ENCODE data around the gene SHANK1. TPM values are rescaled to one million over a fixed set of nuclear protein-coding genes. Genes with fewer than 3 reads are reported as not detected.

SHANK1 gene
- polyA plus RNA-seq (2012; ENCODE audit: insufficient read length, low read depth): 0.26 TPM

- no peak for TF ChIP-seq SIN3A (IDR thresholded peaks at IDR 0.05; ENCODE audit: borderline replicate concordance, insufficient read depth, low read length)
- no peak for TF ChIP-seq TAF1 (IDR thresholded peaks at IDR 0.05; ENCODE audit: borderline replicate concordance, insufficient read depth, low read length)
- no peak for TF ChIP-seq REST (IDR thresholded peaks at IDR 0.05; ENCODE audit: insufficient read depth in 1 of 2, low read depth in 2 of 2, low read length in 2 of 2)
- no peak for TF ChIP-seq POLR2AphosphoS5 (IDR thresholded peaks at IDR 0.05; ENCODE audit: low read depth, low read length)
Measured at GRCh38 chr19:50719566-50719965, at the start of gene SHANK1. TSS of gene SHANK1 (minus strand) at chr19:50719802. CDS start at chr19:50716919, 2,883 bp downstream.

- TF ChIP-seq POLR2AphosphoS5 (IDR thresholded peaks at IDR 0.05; ENCODE audit: low read depth, low read length) (no peak), SIN3A (IDR thresholded peaks at IDR 0.05; ENCODE audit: borderline replicate concordance, insufficient read depth, low read length) (no peak), REST (IDR thresholded peaks at IDR 0.05; ENCODE audit: insufficient read depth in 1 of 2, low read depth in 2 of 2, low read length in 2 of 2) (no peak), FOXP2 (optimal IDR thresholded peaks at IDR 0.05; ENCODE audit: borderline replicate concordance, extremely low read depth, extremely low read length, insufficient read depth) (no peak), TAF1 (IDR thresholded peaks at IDR 0.05; ENCODE audit: borderline replicate concordance, insufficient read depth, low read length) (no peak)
Measured at GRCh38 chr19:50768277-50768676, 48.7 kb upstream of the SHANK1 start.

GRCh38 chr19:50764409-50764808, 44.8 kb upstream of the SHANK1 start:
- TF ChIP-seq TAF1 (IDR thresholded peaks at IDR 0.05; ENCODE audit: borderline replicate concordance, insufficient read depth, low read length) (no peak), FOXP2 (optimal IDR thresholded peaks at IDR 0.05; ENCODE audit: borderline replicate concordance, extremely low read depth, extremely low read length, insufficient read depth) (no peak), POLR2AphosphoS5 (IDR thresholded peaks at IDR 0.05; ENCODE audit: low read depth, low read length) (no peak), SIN3A (IDR thresholded peaks at IDR 0.05; ENCODE audit: borderline replicate concordance, insufficient read depth, low read length) (no peak), REST (IDR thresholded peaks at IDR 0.05; ENCODE audit: insufficient read depth in 1 of 2, low read depth in 2 of 2, low read length in 2 of 2) (no peak)

GRCh38 chr19:50759886-50760285, 40.3 kb upstream of the SHANK1 start:
- TF ChIP-seq REST (IDR thresholded peaks at IDR 0.05; ENCODE audit: insufficient read depth in 1 of 2, low read depth in 2 of 2, low read length in 2 of 2) (no peak), POLR2AphosphoS5 (IDR thresholded peaks at IDR 0.05; ENCODE audit: low read depth, low read length) (no peak), SIN3A (IDR thresholded peaks at IDR 0.05; ENCODE audit: borderline replicate concordance, insufficient read depth, low read length) (no peak), TAF1 (IDR thresholded peaks at IDR 0.05; ENCODE audit: borderline replicate concordance, insufficient read depth, low read length) (no peak), FOXP2 (optimal IDR thresholded peaks at IDR 0.05; ENCODE audit: borderline replicate concordance, extremely low read depth, extremely low read length, insufficient read depth) (no peak)

GRCh38 chr19:50753879-50754278, 34.3 kb upstream of the SHANK1 start:
- TF ChIP-seq REST (IDR thresholded peaks at IDR 0.05; ENCODE audit: insufficient read depth in 1 of 2, low read depth in 2 of 2, low read length in 2 of 2) (no peak), POLR2AphosphoS5 (IDR thresholded peaks at IDR 0.05; ENCODE audit: low read depth, low read length) (no peak), SIN3A (IDR thresholded peaks at IDR 0.05; ENCODE audit: borderline replicate concordance, insufficient read depth, low read length) (no peak), TAF1 (IDR thresholded peaks at IDR 0.05; ENCODE audit: borderline replicate concordance, insufficient read depth, low read length) (no peak), FOXP2 (optimal IDR thresholded peaks at IDR 0.05; ENCODE audit: borderline replicate concordance, extremely low read depth, extremely low read length, insufficient read depth) (no peak)

All from PFSK-1 (cell line).